H9 (cell line): Measurements from ENCODE around the gene EXOC5. TPM values are rescaled to one million over a fixed set of nuclear protein-coding genes. Genes with fewer than 3 reads are reported as not detected.

Source experiments
- DNase-seq: peaks from one replicate; pipeline ENCODE4 v3.0.0-alpha.2; 2017
- H2AFZ ChIP-seq: one replicate; pipeline ENCODE4 v1.6.1; 2013; ENCODE audit warnings: mild to moderate bottlenecking, low read length, control low read depth, moderate library complexity
- H2AK5ac ChIP-seq: 2 replicates; pipeline ENCODE4 v1.6.1; 2013; ENCODE audit warnings: low read length, control low read depth, mixed read lengths; ENCODE audit not compliant: insufficient read length
- H2BK120ac ChIP-seq: one replicate; pipeline ENCODE4 v1.6.1; 2013; ENCODE audit warnings: low read depth, mild to moderate bottlenecking, low read length, control low read depth, inconsistent platforms; ENCODE audit not compliant: poor library complexity, severe bottlenecking
- H2BK12ac ChIP-seq: 2 replicates; pipeline ENCODE4 v1.6.1; 2013; ENCODE audit warnings: low read length, control low read depth, mixed read lengths, low read depth; ENCODE audit not compliant: insufficient read length
- H2BK15ac ChIP-seq: 2 replicates; pipeline ENCODE4 v1.6.1; 2013; ENCODE audit warnings: low read depth, low read length, control low read depth
- H2BK20ac ChIP-seq: one replicate; pipeline ENCODE4 v1.6.1; 2013; ENCODE audit warnings: low read depth, mild to moderate bottlenecking, low read length, control low read depth, inconsistent platforms; ENCODE audit not compliant: poor library complexity, severe bottlenecking
- H2BK5ac ChIP-seq: 2 replicates; pipeline ENCODE4 v1.6.1; 2013; ENCODE audit warnings: low read length, control low read depth, mixed read lengths; ENCODE audit not compliant: insufficient read length
- H3K14ac ChIP-seq: 2 replicates; pipeline ENCODE4 v1.6.1; 2013; ENCODE audit warnings: low read length, control low read depth; ENCODE audit not compliant: insufficient read depth
- H3K18ac ChIP-seq: 2 replicates; pipeline ENCODE4 v1.6.1; 2013; ENCODE audit warnings: low read depth, mild to moderate bottlenecking, mixed read lengths, low read length, control low read depth; ENCODE audit not compliant: insufficient read length
- H3K23ac ChIP-seq: 2 replicates; pipeline ENCODE4 v1.6.1; 2013; ENCODE audit warnings: low read length, control low read depth, mixed read lengths, low read depth; ENCODE audit not compliant: insufficient read length
- H3K23me2 ChIP-seq: 2 replicates; pipeline ENCODE4 v1.6.1; 2013; ENCODE audit warnings: low read depth, mild to moderate bottlenecking, mixed read lengths, low read length, control low read depth; ENCODE audit not compliant: insufficient read length, poor library complexity, severe bottlenecking
- H3K27ac ChIP-seq: 2 replicates; pipeline ENCODE4 v1.5.1; 2013; ENCODE audit warnings: low read length, control low read depth, mixed read lengths, low read depth; ENCODE audit not compliant: insufficient read length
- H3K27me3 ChIP-seq: 2 replicates; pipeline ENCODE4 v1.6.1; 2013; ENCODE audit warnings: low read length, control low read depth, inconsistent platforms; ENCODE audit not compliant: insufficient read depth
- H3K4ac ChIP-seq: 2 replicates; pipeline ENCODE4 v1.6.1; 2013; ENCODE audit warnings: low read depth, mild to moderate bottlenecking, control low read depth, inconsistent platforms, low read length, moderate library complexity
- H3K4me1 ChIP-seq: 2 replicates; pipeline ENCODE4 v1.6.1; 2013; ENCODE audit warnings: low read length, control low read depth, inconsistent platforms; ENCODE audit not compliant: insufficient read depth
- H3K4me2 ChIP-seq: 2 replicates; pipeline ENCODE4 v1.6.1; 2013; ENCODE audit warnings: low read length, control low read depth, mixed read lengths; ENCODE audit not compliant: insufficient read length, insufficient read depth
- H3K56ac ChIP-seq: 2 replicates; pipeline ENCODE4 v1.6.1; 2013; ENCODE audit warnings: low read depth, mild to moderate bottlenecking, mixed read lengths, low read length, control low read depth; ENCODE audit not compliant: insufficient read length
- H3K79me1 ChIP-seq: 2 replicates; pipeline ENCODE4 v1.6.1; 2013; ENCODE audit warnings: low read depth, mild to moderate bottlenecking, moderate library complexity, low read length, control low read depth, inconsistent platforms; ENCODE audit not compliant: insufficient read depth, poor library complexity, severe bottlenecking
- H3K79me2 ChIP-seq: 2 replicates; pipeline ENCODE4 v1.6.1; 2013; ENCODE audit warnings: low read length, control low read depth, inconsistent platforms; ENCODE audit not compliant: insufficient read depth
- H3K9ac ChIP-seq: 2 replicates; pipeline ENCODE4 v1.6.1; 2013; ENCODE audit warnings: low read length, control low read depth, mixed read lengths; ENCODE audit not compliant: insufficient read length; ENCODE audit errors: extremely low read depth
- H3K9me3 ChIP-seq: one replicate; pipeline ENCODE4 v1.6.1; 2013; ENCODE audit warnings: low read depth, low read length, inconsistent platforms; ENCODE audit not compliant: control insufficient read depth
- H3T11ph ChIP-seq: one replicate; pipeline ENCODE4 v1.6.1; 2013; ENCODE audit warnings: mild to moderate bottlenecking, low read length, control low read depth, inconsistent platforms
- H4K20me1 ChIP-seq: one replicate; pipeline ENCODE4 v1.6.1; 2013; ENCODE audit not compliant: control insufficient read depth, insufficient read length, insufficient read depth
- H4K5ac ChIP-seq: 2 replicates; pipeline ENCODE4 v1.6.1; 2013; ENCODE audit warnings: low read depth, mild to moderate bottlenecking, mixed read lengths, low read length, control low read depth; ENCODE audit not compliant: insufficient read length
- H4K8ac ChIP-seq: replicated peaks from 2 replicates; pipeline ENCODE4 v1.6.1; 2013; ENCODE audit warnings: low read length, control low read depth, mixed read lengths, low read depth; ENCODE audit not compliant: insufficient read length
- H4K91ac ChIP-seq: 2 replicates; pipeline ENCODE4 v1.6.1; 2013; ENCODE audit warnings: low read depth, mild to moderate bottlenecking, moderate library complexity, mixed read lengths, low read length, control low read depth; ENCODE audit not compliant: insufficient read length
- H3K27ac Mint-ChIP-seq, 3 experiments: 2 replicates in 2 of 3; 3 replicates in 1 of 3; pipeline ENCODE4 v1.8.0; 2020 to 2021; ENCODE audit warnings: mixed read lengths in 3 of 3, mild to moderate bottlenecking in 1 of 3, moderate library complexity in 1 of 3
- H3K27me3 Mint-ChIP-seq: 2 replicates; pipeline ENCODE4 v1.8.0; 2021; ENCODE audit warnings: low read depth, mild to moderate bottlenecking, moderate library complexity, mixed read lengths
- H3K36me3 Mint-ChIP-seq, 3 experiments: 2 replicates in 2 of 3; 3 replicates in 1 of 3; pipeline ENCODE4 v1.8.0; 2020 to 2021; ENCODE audit warnings: low read depth in 3 of 3, mixed read lengths in 3 of 3; ENCODE audit not compliant: insufficient read depth in 1 of 3
- H3K4me1 Mint-ChIP-seq, 2 experiments: 2 replicates each; pipeline ENCODE4 v1.8.0; 2020; ENCODE audit warnings: mixed read lengths in 2 of 2
- H3K4me3 Mint-ChIP-seq, 2 experiments: 2 replicates in 1 of 2; 3 replicates in 1 of 2; pipeline ENCODE4 v1.8.0; 2020 to 2021; ENCODE audit warnings: mild to moderate bottlenecking in 2 of 2, mixed read lengths in 2 of 2, moderate library complexity in 1 of 2
- H3K9me3 Mint-ChIP-seq, 2 experiments: 2 replicates in 1 of 2; 3 replicates in 1 of 2; pipeline ENCODE4 v1.8.0; 2020; ENCODE audit warnings: mild to moderate bottlenecking in 2 of 2, mixed read lengths in 2 of 2, moderate library complexity in 1 of 2
- WGBS: extraction: QIAGEN DNeasy Blood & Tissue Kit; methylation state at CpG from one replicate; pipeline ENCODE4 v1.1.7; 2013; ENCODE audit warnings: missing lambda C conversion rate, low lambda C conversion rate, mixed read lengths; ENCODE audit not compliant: insufficient read length; ENCODE audit errors: extremely low coverage; 5-methylcytosine and 5-hydroxymethylcytosine counted together
- total RNA-seq: library from RNA; stranded (reverse); gene quantifications from 2 replicates; pipeline ENCODE4 v1.2.1, GENCODE V29; 2021
- TF ChIP-seq, protein P1 (sequence below): fragments of 200-600 bp; sonication (generic); conservative IDR thresholded peaks from 3 replicates; pipeline ENCODE4 v1.8.0; 2021; ENCODE audit warnings: antibody characterized with exemption, mild to moderate bottlenecking

The EXOC5 gene
- total RNA-seq, 1 experiment from 2014 or later: 92.9 TPM

DNA sequence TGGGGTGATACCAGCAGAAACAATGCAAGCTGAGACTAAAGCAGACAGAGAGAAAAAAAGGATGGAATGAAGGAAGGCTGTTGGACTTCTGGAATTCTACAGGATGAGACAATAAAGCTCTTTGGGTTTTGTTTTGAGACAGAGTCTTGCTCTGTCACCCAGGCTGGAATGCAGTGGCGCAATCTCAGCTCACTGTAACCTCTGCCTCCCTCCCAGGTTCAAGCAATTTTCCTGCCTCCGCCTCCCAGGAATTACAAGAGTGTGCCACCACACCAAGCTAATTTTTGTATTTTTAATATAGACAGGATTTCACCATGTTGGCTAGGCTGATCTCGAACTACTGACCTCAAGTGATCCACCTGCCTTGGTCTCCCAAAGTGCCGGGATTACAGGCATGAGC lies 115.4 kb downstream of the EXOC5 start:
- H3K4me1 ChIP-seq: no peaks in the 10 kb centered on the region
- no peaks in the 10 kb centered on the region for H3K79me2 ChIP-seq
- H3K27ac ChIP-seq: no peak overlapping the region
- Mint-ChIP-seq H3K4me1 (no peaks in the 10 kb centered on the region; a peak in 1 of 4 replicates), H3K9me3 (no peaks in the 10 kb centered on the region), H3K27me3 (no peaks in the 10 kb centered on the region), H3K36me3 (no peaks in the 10 kb centered on the region), H3K27ac (no peak overlapping the region), H3K4me3 (no peak overlapping the region)
- H2BK12ac ChIP-seq: no peak overlapping the region
- H4K8ac ChIP-seq: no peak overlapping the region
- TF ChIP-seq, protein P1, sequence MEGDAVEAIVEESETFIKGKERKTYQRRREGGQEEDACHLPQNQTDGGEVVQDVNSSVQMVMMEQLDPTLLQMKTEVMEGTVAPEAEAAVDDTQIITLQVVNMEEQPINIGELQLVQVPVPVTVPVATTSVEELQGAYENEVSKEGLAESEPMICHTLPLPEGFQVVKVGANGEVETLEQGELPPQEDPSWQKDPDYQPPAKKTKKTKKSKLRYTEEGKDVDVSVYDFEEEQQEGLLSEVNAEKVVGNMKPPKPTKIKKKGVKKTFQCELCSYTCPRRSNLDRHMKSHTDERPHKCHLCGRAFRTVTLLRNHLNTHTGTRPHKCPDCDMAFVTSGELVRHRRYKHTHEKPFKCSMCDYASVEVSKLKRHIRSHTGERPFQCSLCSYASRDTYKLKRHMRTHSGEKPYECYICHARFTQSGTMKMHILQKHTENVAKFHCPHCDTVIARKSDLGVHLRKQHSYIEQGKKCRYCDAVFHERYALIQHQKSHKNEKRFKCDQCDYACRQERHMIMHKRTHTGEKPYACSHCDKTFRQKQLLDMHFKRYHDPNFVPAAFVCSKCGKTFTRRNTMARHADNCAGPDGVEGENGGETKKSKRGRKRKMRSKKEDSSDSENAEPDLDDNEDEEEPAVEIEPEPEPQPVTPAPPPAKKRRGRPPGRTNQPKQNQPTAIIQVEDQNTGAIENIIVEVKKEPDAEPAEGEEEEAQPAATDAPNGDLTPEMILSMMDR: no peak
- H3K9me3 ChIP-seq: no peaks in the 10 kb centered on the region
- H4K5ac ChIP-seq: no peak overlapping the region
- H3K18ac ChIP-seq: no peak overlapping the region
- no peak overlapping the region for H3K23ac ChIP-seq
- no peak overlapping the region for H4K91ac ChIP-seq
- H2BK15ac ChIP-seq: no peak overlapping the region
- H3K4me2 ChIP-seq: no peak overlapping the region
- no peak overlapping the region for H3K4ac ChIP-seq
- no peaks in the 10 kb centered on the region for H3K79me1 ChIP-seq
- H2AK5ac ChIP-seq: no peak overlapping the region
- no peak for DNase-seq
- H4K20me1 ChIP-seq: no peaks in the 10 kb centered on the region
- no peak overlapping the region for H2AFZ ChIP-seq
- no peaks in the 10 kb centered on the region for H3K27me3 ChIP-seq
- no peak overlapping the region for H2BK5ac ChIP-seq
- no CpG with 5 or more reads among the region's 4 CpGs for WGBS
- H2BK20ac ChIP-seq: no peak overlapping the region
- no peak overlapping the region for H3K9ac ChIP-seq
- no peak overlapping the region for H3T11ph ChIP-seq
- no peaks in the 10 kb centered on the region for H3K23me2 ChIP-seq
- no peak overlapping the region for H2BK120ac ChIP-seq
- H3K56ac ChIP-seq: no peak overlapping the region
- no peak overlapping the region for H3K14ac ChIP-seq

Other genes with a start within 250 kb of the EXOC5 start
- gene AP5M1, start 66 bp upstream of the EXOC5 start, total RNA-seq: 42.6 and 48.8 TPM in 2 replicates
- gene NAA30, start 121.7 kb upstream of the EXOC5 start, total RNA-seq: 18.3 and 20.9 TPM in 2 replicates
- not detected in 2 replicates for gene CCDC198, start 225.0 kb upstream of the EXOC5 start, total RNA-seq